ENCODE measurements around the gene FLT3LG. TPM values are rescaled to one million over a fixed set of nuclear protein-coding genes. Genes with fewer than 3 reads are reported as not detected.

Gene FLT3LG
- total RNA-seq, 6 experiments from 2014 or later = 0.80 to 4.4 (median 2.3) TPM

GRCh38 chr19:49491804-49492572 lies 18.0 kb downstream of the FLT3LG start:
- DNase-seq = no peak
- TF ChIP-seq POLR2A (IDR thresholded peaks at IDR 0.05) = no peak
- no peak for TF ChIP-seq CTCF (IDR thresholded peaks at IDR 0.05)
- intact Hi-C loops (cut with DNase I) = no loop called here
- Histone ChIP-seq H3K27me3 (no peaks in the 10 kb centered on the region), H3K27ac (no peak overlapping the region), H3K9me3 (no peaks in the 10 kb centered on the region), H3K4me1 (peaks cover 0 to 14% (median 5%) of the 10 kb centered on the region in 4 donors), H3K4me3 (no peak overlapping the region), H3K36me3 (peaks cover 15 to 40% (median 27%) of the 10 kb centered on the region in 4 donors)
- ATAC-seq = no peak
- 65% methylated on average over 6 of the region's 7 CpGs for WGBS (ENCODE audit: insufficient coverage, low coverage, low lambda C conversion rate, missing lambda C conversion rate)

GRCh38 chr19:49492573-49493405 lies 18.8 kb downstream of the FLT3LG start:
- ATAC-seq (no peak), DNase-seq (no peak)
- Histone ChIP-seq H3K4me1 (peaks cover 0 to 19% (median 11%) of the 10 kb centered on the region in 4 donors), H3K27me3 (no peaks in the 10 kb centered on the region), H3K36me3 (peaks cover 15 to 45% (median 31%) of the 10 kb centered on the region in 4 donors), H3K9me3 (no peaks in the 10 kb centered on the region), H3K27ac (no peak overlapping the region), H3K4me3 (no peak overlapping the region)
- 70% methylated on average over 8 of the region's 12 CpGs for WGBS (ENCODE audit: insufficient coverage, low coverage, low lambda C conversion rate, missing lambda C conversion rate)
- intact Hi-C loops (cut with DNase I) = no loop called here
- TF ChIP-seq CTCF (IDR thresholded peaks at IDR 0.05) = no peak
- no peak for TF ChIP-seq POLR2A (IDR thresholded peaks at IDR 0.05)

GRCh38 chr19:49496574-49497008 lies 22.6 kb downstream of the FLT3LG start:
- intact Hi-C loops (cut with DNase I) = no loop called here
- peaks cover 0 to 15% (median 10%) of the 10 kb centered on the region in 4 donors for H3K4me1 ChIP-seq
- H3K27ac ChIP-seq = peak overlapping the region; percentile 60 to 91 (median 84)
- H3K9me3 ChIP-seq = no peaks in the 10 kb centered on the region
- H3K27me3 ChIP-seq = no peaks in the 10 kb centered on the region
- 0% methylated on average over 9 of the region's 11 CpGs for WGBS (ENCODE audit: insufficient coverage, low coverage, low lambda C conversion rate, missing lambda C conversion rate)
- H3K4me3 ChIP-seq = peak overlapping the region; percentile 71 to 83 (median 79)
- no peak for TF ChIP-seq CTCF (IDR thresholded peaks at IDR 0.05)
- DNase-seq (no peak), ATAC-seq (no peak)
- H3K36me3 ChIP-seq = peaks cover 9 to 45% (median 26%) of the 10 kb centered on the region in 4 donors

- peak; percentile 36 for TF ChIP-seq POLR2A (IDR thresholded peaks at IDR 0.05)
- no peak for TF ChIP-seq CTCF (IDR thresholded peaks at IDR 0.05)
- peak in 1 of 4 donors; percentile 5 for ATAC-seq
- intact Hi-C loops (cut with DNase I) = no loop called here
- 20% methylated on average over 15 of the region's 22 CpGs for WGBS (ENCODE audit: insufficient coverage, low coverage, low lambda C conversion rate, missing lambda C conversion rate)
- Histone ChIP-seq H3K9me3 (no peaks in the 10 kb centered on the region), H3K4me3 (peak overlapping the region; percentile 71 to 83 (median 79)), H3K36me3 (peaks cover 2 to 38% (median 19%) of the 10 kb centered on the region in 4 donors), H3K27me3 (no peaks in the 10 kb centered on the region), H3K4me1 (peaks cover 0 to 15% (median 10%) of the 10 kb centered on the region in 4 donors), H3K27ac (peak overlapping the region; percentile 60 to 91 (median 84))
- peak in 1 of 3 donors; percentile 65 for DNase-seq
These were observed 23.2 kb downstream of the FLT3LG start for GRCh38 chr19:49497047-49497788.
